Activated CD4-positive, alpha-beta T cell treated with anti-CD3 and anti-CD28 coated beads for 48 hours (primary cell): ENCODE results near the gene AGR2.
A peak's percentile ranks its signal among the peaks of the same experiment; 100 is the strongest.
"Not testable (repeated sequence)": the region's sequence is repeated elsewhere in the genome, so short reads cannot be mapped to it uniquely, and the experiment has no call there.

Source experiments
- DNase-seq: peaks from one replicate; pipeline ENCODE4 v3.0.0-alpha.2; 2020

The AGR2 gene

GRCh38 chr7:16773326-16773725, 31.5 kb downstream of the AGR2 start:
- DNase-seq, result no peak

- no peak for DNase-seq
These were observed 34.0 kb downstream of the AGR2 start for GRCh38 chr7:16770657-16771329.

- DNase-seq, result not testable (repeated sequence)
These were observed 34.8 kb downstream of the AGR2 start for GRCh38 chr7:16769994-16770393.

- no peak for DNase-seq
These were observed 39.4 kb downstream of the AGR2 start for GRCh38 chr7:16765436-16765859.

- DNase-seq, result no peak
These were observed 39.9 kb downstream of the AGR2 start for GRCh38 chr7:16764942-16765341.

GRCh38 chr7:16762177-16762576, 42.6 kb downstream of the AGR2 start:
- DNase-seq, result no peak

GRCh38 chr7:16759840-16760239, 45.0 kb downstream of the AGR2 start:
- DNase-seq, result no peak

- no peak for DNase-seq
These were observed 45.9 kb downstream of the AGR2 start for GRCh38 chr7:16758631-16759611.

GRCh38 chr7:16758036-16758435, 46.8 kb downstream of the AGR2 start:
- DNase-seq, result no peak

- DNase-seq, result no peak
These were observed 49.4 kb downstream of the AGR2 start for GRCh38 chr7:16755397-16755796.

GRCh38 chr7:16754856-16755317, 49.9 kb downstream of the AGR2 start:
- no peak for DNase-seq

GRCh38 chr7:16753932-16754855, 50.6 kb downstream of the AGR2 start:
- peak; percentile 17 for DNase-seq

- DNase-seq, result peak; percentile 79
These were observed 51.5 kb downstream of the AGR2 start, which contains the start of gene TSPAN13 for GRCh38 chr7:16753102-16753931. Gene TSPAN13 (plus strand): TSS chr7:16753755. CDS start chr7:16753968, 213 bp downstream.

- DNase-seq, result no peak
These were observed 57.7 kb downstream of the AGR2 start for GRCh38 chr7:16747102-16747501.

GRCh38 chr7:16745645-16746044, 59.2 kb downstream of the AGR2 start:
- DNase-seq, result no peak

GRCh38 chr7:16744518-16745250, 60.1 kb downstream of the AGR2 start:
- no peak for DNase-seq

GRCh38 chr7:16743236-16743635, 61.6 kb downstream of the AGR2 start:
- DNase-seq, result no peak

GRCh38 chr7:16742547-16742946, 62.3 kb downstream of the AGR2 start:
- no peak for DNase-seq
